Left lung (tissue), 10 donors: ENCODE measurements around the gene HOXD11. TPM values are rescaled to one million over a fixed set of nuclear protein-coding genes. Genes with fewer than 3 reads are reported as not detected.

Experiments
- ATAC-seq: fragments of 200-7000 bp; cut with Tn5 transposase; one replicate; pipeline ENCODE4 v1.9.1; 2020; ENCODE audit warnings: moderate library complexity
- DNase-seq, 4 donors: peaks; one replicate each; pipeline ENCODE4 v3.0.0-alpha.2; 2013 to 2020
- H3K27ac ChIP-seq, 2 donors: fragments of 200-600 bp; sonication (generic) in 1 of 2; one replicate each; pipeline versions ENCODE4 v1.5.0 to v1.8.0; 2020 to 2021
- H3K27me3 ChIP-seq, 2 donors: fragments of 200-600 bp; sonication (generic) in 1 of 2; one replicate each; pipeline versions ENCODE4 v1.5.0 to v1.8.0; 2020 to 2021
- H3K36me3 ChIP-seq, 2 donors: fragments of 200-600 bp; sonication (generic) in 1 of 2; one replicate each; pipeline versions ENCODE4 v1.5.0 to v1.8.0; 2020 to 2021
- H3K4me1 ChIP-seq, 2 donors: fragments of 200-600 bp; one replicate each; pipeline ENCODE4 v1.8.0; 2021
- H3K4me3 ChIP-seq, 2 donors: fragments of 200-600 bp; sonication (generic) in 1 of 2; one replicate each; pipeline versions ENCODE4 v1.5.0 to v1.8.0; 2020 to 2021; ENCODE audit warnings: mild to moderate bottlenecking in 1 of 2
- H3K9me3 ChIP-seq, 2 donors: fragments of 200-600 bp; sonication (generic) in 1 of 2; one replicate each; pipeline versions ENCODE4 v1.5.0 to v1.8.0; 2020 to 2021
- CTCF ChIP-seq, 2 donors: fragments of 200-600 bp; sonication (generic) in 1 of 2; IDR thresholded peaks; one replicate each; pipeline versions ENCODE4 v1.5.0 to v1.8.0; 2021; ENCODE audit warnings: antibody characterized with exemption in 2 of 2
- intact Hi-C, 2 donors: fragments of 100-400 bp; cut with DNase I; formaldehyde crosslinking; loops; one replicate each; pipeline versions ENCODE4 v1.11.2 to v1.14.2; 2022
- polyA plus RNA-seq, 6 donors: library from polyadenylated mRNA; unstranded; fragments of 120-200 nt; gene quantifications; one replicate each; pipeline ENCODE4 v1.2.1, GENCODE V29; 2013; ENCODE audit not compliant: insufficient read length in 6 of 6
- total RNA-seq, 2 donors: library from RNA; stranded (reverse); fragmentation: NEBNext Ultra II Directional; extraction: Animal tissue kit (Norgen Biotek cat#: 25700); gene quantifications; one replicate each; pipeline ENCODE4 v1.2.1, GENCODE V29; 2021
- donor health status: DM: no; HTN: yes; CAD: no.
- donor health status: DM: no; HTN: no; CAD: no.

The HOXD11 gene
- total and polyA plus RNA-seq, 8 donors, result 0.21 to 0.51 (median 0.25) TPM; not detected in 5

- TF ChIP-seq CTCF (IDR thresholded peaks at IDR 0.05), result peak; percentile 68 to 86
- H3K27ac ChIP-seq, result no peak overlapping the region
- intact Hi-C loops, result loop anchor here in 1 of 2 donors (5.0 kb wide), 2 partner anchors 425 to 1020 kb away; no protein-coding TSS in a partner anchor
- DNase-seq (peak in 2 of 4 donors; percentile 52 to 79), ATAC-seq (peak; percentile 51)
- no peak overlapping the region for H3K4me3 ChIP-seq
- H3K36me3 ChIP-seq, result no peaks in the 10 kb centered on the region
- no peaks in the 10 kb centered on the region for H3K9me3 ChIP-seq
- H3K27me3 ChIP-seq, result peaks cover 96 to 100% of the 10 kb centered on the region in 2 donors
- peaks cover 0 to 47% of the 10 kb centered on the region in 2 donors for H3K4me1 ChIP-seq
These were observed 20.1 kb downstream of the HOXD11 start for GRCh38 chr2:176126929-176127773.

- DNase-seq, result no peak
- Histone ChIP-seq H3K4me1 (peaks cover 0 to 47% of the 10 kb centered on the region in 2 donors), H3K9me3 (no peaks in the 10 kb centered on the region), H3K27me3 (peaks cover 96 to 100% of the 10 kb centered on the region in 2 donors), H3K27ac (no peak overlapping the region), H3K36me3 (no peaks in the 10 kb centered on the region), H3K4me3 (no peak overlapping the region)
- intact Hi-C loops, result loop anchor here in 1 of 2 donors (5.0 kb wide), 2 partner anchors 425 to 1020 kb away; no protein-coding TSS in a partner anchor
- TF ChIP-seq CTCF (IDR thresholded peaks at IDR 0.05), result no peak
- ATAC-seq, result no peak
These were observed 20.6 kb downstream of the HOXD11 start for GRCh38 chr2:176127774-176128072.

GRCh38 chr2:176128172-176128981, 21.3 kb downstream of the HOXD11 start:
- ATAC-seq (no peak), DNase-seq (peak in 1 of 4 donors; percentile 61)
- peaks cover 0 to 41% of the 10 kb centered on the region in 2 donors for H3K4me1 ChIP-seq
- H3K4me3 ChIP-seq, result no peak overlapping the region
- no peaks in the 10 kb centered on the region for H3K36me3 ChIP-seq
- TF ChIP-seq CTCF (IDR thresholded peaks at IDR 0.05), result no peak
- no peaks in the 10 kb centered on the region for H3K9me3 ChIP-seq
- H3K27ac ChIP-seq, result no peak overlapping the region
- intact Hi-C loops, result loop anchor here in 1 of 2 donors (5.0 kb wide), 2 partner anchors 424 to 1019 kb away; no protein-coding TSS in a partner anchor
- H3K27me3 ChIP-seq, result peaks cover 96 to 100% of the 10 kb centered on the region in 2 donors

GRCh38 chr2:176128982-176129796, 22.1 kb downstream of the HOXD11 start, which contains the start of gene HOXD8:
HOXD8 (plus strand) TSS chr2:176129705; CDS start chr2:176130367, 662 bp downstream.
- intact Hi-C loops, result loop anchor here in 1 of 2 donors (5.0 kb wide), 2 partner anchors 423 to 1018 kb away; no protein-coding TSS in a partner anchor
- TF ChIP-seq CTCF (IDR thresholded peaks at IDR 0.05), result no peak
- DNase-seq, result peak in 2 of 4 donors; percentile 53 to 63
- ATAC-seq, result peak; percentile 29
- H3K4me1 ChIP-seq, result peaks cover 0 to 36% of the 10 kb centered on the region in 2 donors
- H3K27me3 ChIP-seq, result peaks cover 96 to 100% of the 10 kb centered on the region in 2 donors
- no peaks in the 10 kb centered on the region for H3K36me3 ChIP-seq
- H3K9me3 ChIP-seq, result no peaks in the 10 kb centered on the region
- H3K4me3 ChIP-seq, result peak within 1 kb of the TSS in 1 of 2 donors; percentile 18
- no peak within 1 kb of the TSS for H3K27ac ChIP-seq
